Kidney (tissue), 14 donors: Measurements from ENCODE around the gene ZNF100. TPM values are rescaled to one million over a fixed set of nuclear protein-coding genes. Genes with fewer than 3 reads are reported as not detected.
"Not testable (repeated sequence)": the region's sequence is repeated elsewhere in the genome, so short reads cannot be mapped to it uniquely, and the experiment has no call there.

Experiments
- DNase-seq, 5 donors: peaks; one replicate each; pipeline ENCODE4 v3.0.0-alpha.2; 2013 to 2020
- FAIRE-seq: peaks from 2 replicates; lab custom pipeline; 2012; peaks lifted over from hg19 to GRCh38; lab: Jason Lieb, UNC
- H3K27ac ChIP-seq, 2 donors: one replicate each; pipeline ENCODE4 v1.7.0; 2013; ENCODE audit warnings: low read depth in 2 of 2, low read length in 2 of 2, inconsistent platforms in 1 of 2
- H3K27me3 ChIP-seq: one replicate; pipeline ENCODE4 v1.7.1; 2013; ENCODE audit warnings: low read length, inconsistent platforms; ENCODE audit not compliant: control insufficient read depth, insufficient read depth
- H3K36me3 ChIP-seq, 3 donors: one replicate each; pipeline versions ENCODE4 v1.7.0 to v1.7.1; 2013; ENCODE audit warnings: low read length in 3 of 3, control low read depth in 1 of 3, inconsistent platforms in 1 of 3; ENCODE audit not compliant: insufficient read depth in 3 of 3, control insufficient read depth in 2 of 3
- H3K4me1 ChIP-seq, 3 donors: one replicate each; pipeline versions ENCODE4 v1.7.0 to v1.7.1; 2013; ENCODE audit warnings: low read length in 3 of 3, inconsistent platforms in 1 of 3, low read depth in 1 of 3; ENCODE audit not compliant: control insufficient read depth in 2 of 3, insufficient read depth in 2 of 3
- H3K4me3 ChIP-seq, 3 donors: one replicate each; pipeline versions ENCODE4 v1.7.0 to v1.8.1; 2013; ENCODE audit warnings: low read length in 3 of 3, control low read depth in 1 of 3, inconsistent platforms in 1 of 3
- H3K9ac ChIP-seq, 3 donors: one replicate each; pipeline versions ENCODE4 v1.7.0 to v1.7.1; 2013; ENCODE audit warnings: low read length in 3 of 3, control low read depth in 1 of 3, inconsistent platforms in 1 of 3
- H3K9me3 ChIP-seq, 3 donors: one replicate each; pipeline versions ENCODE4 v1.7.0 to v1.7.1; 2013; ENCODE audit warnings: low read length in 3 of 3, control low read depth in 1 of 3, inconsistent platforms in 1 of 3; ENCODE audit not compliant: control insufficient read depth in 2 of 3, insufficient read depth in 1 of 3
- CTCF ChIP-seq: IDR thresholded peaks from 3 replicates; pipeline ENCODE4 v1.5.1; 2012; ENCODE audit warnings: mild to moderate bottlenecking, moderate library complexity, borderline replicate concordance; ENCODE audit not compliant: insufficient read depth; ENCODE audit errors: extremely low read depth
- intact Hi-C: fragments of 100-400 bp; cut with DNase I; formaldehyde crosslinking; loops from one replicate; pipeline ENCODE4 v1.11.1; 2022
- polyA plus RNA-seq: library from polyadenylated mRNA; stranded (reverse); fragments of 350-450 nt; fragmentation: Illumina TruSeq; extraction: RNeasy Lipid Tissue Mini Kit (QIAGEN cat#74804); gene quantifications from one replicate; pipeline ENCODE4 v1.2.3, GENCODE V29; 2014; ENCODE audit warnings: low read depth, low replicate concordance; ENCODE audit not compliant: insufficient read depth
- total RNA-seq: library from RNA; stranded (reverse); fragmentation: NEBNext Ultra II Directional; extraction: Animal tissue kit (Norgen Biotek cat#: 25700); gene quantifications from one replicate; pipeline ENCODE4 v1.2.1, GENCODE V29; 2021
- donor health status: control.
- donor health status: control.
- donor health status: control.
- donor health status: control.
- donor health status: control.
- donor health status: DM: yes; HTN: yes; CAD: no.
- donor health status: Normal renal cell carcinoma (clear cell type).

ZNF100 gene
- total and polyA plus RNA-seq, 2 donors from 2014 or later = 1.1 to 15.7 TPM

GRCh38 chr19:21677696-21678418 lies 89.5 kb downstream of the ZNF100 start:
- H3K4me3 ChIP-seq = peak overlapping the region in 1 of 3 donors; percentile 25
- no peaks in the 10 kb centered on the region for H3K9me3 ChIP-seq
- no peak for DNase-seq
- H3K9ac ChIP-seq = no peak overlapping the region
- peaks cover 0 to 2% (median 2%) of the 10 kb centered on the region in 3 donors for H3K4me1 ChIP-seq
- no peak for TF ChIP-seq CTCF
- no peak for FAIRE-seq
- H3K36me3 ChIP-seq = no peaks in the 10 kb centered on the region
- intact Hi-C loops = no loop called here
- no peaks in the 10 kb centered on the region for H3K27me3 ChIP-seq
- no peak overlapping the region for H3K27ac ChIP-seq

GRCh38 chr19:21674454-21674853 lies 92.9 kb downstream of the ZNF100 start:
- intact Hi-C loops = no loop called here
- no peaks in the 10 kb centered on the region for H3K36me3 ChIP-seq
- no peak overlapping the region for H3K9ac ChIP-seq
- H3K4me3 ChIP-seq = no peak overlapping the region
- H3K4me1 ChIP-seq = peaks cover 0 to 2% (median 2%) of the 10 kb centered on the region in 3 donors
- TF ChIP-seq CTCF = no peak
- DNase-seq (no peak), FAIRE-seq (no peak)
- H3K9me3 ChIP-seq = no peaks in the 10 kb centered on the region
- H3K27me3 ChIP-seq = no peaks in the 10 kb centered on the region
- no peak overlapping the region for H3K27ac ChIP-seq

GRCh38 chr19:21673479-21673878 lies 93.9 kb downstream of the ZNF100 start:
- DNase-seq = peak in 2 of 5 donors; percentile 42 to 69
- intact Hi-C loops = not testable (repeated sequence)

More at GRCh38 chr19:21673479-21673878, 93.9 kb downstream of the ZNF100 start:
- not testable (repeated sequence) for H3K4me3 ChIP-seq, H3K9ac ChIP-seq, FAIRE-seq, H3K4me1 ChIP-seq, H3K36me3 ChIP-seq, H3K9me3 ChIP-seq, H3K27me3 ChIP-seq
- peak overlapping the region in 1 of 2 donors; percentile 32 for H3K27ac ChIP-seq

Other genes with a start within 250 kb of the ZNF100 start
- 23.4 TPM for gene ZNF43, start 68.6 kb upstream of the ZNF100 start, total RNA-seq
- gene ZNF43, start 68.6 kb upstream of the ZNF100 start, polyA plus RNA-seq = 4.8 TPM
- 7.8 TPM for gene ZNF208, start 243.4 kb upstream of the ZNF100 start, total RNA-seq
- gene ZNF208, start 243.4 kb upstream of the ZNF100 start, polyA plus RNA-seq = 2.0 TPM